Fibroblast of lung (primary cell): Measurements from ENCODE around the gene ASTL. TPM values are rescaled to one million over a fixed set of nuclear protein-coding genes. Genes with fewer than 3 reads are reported as not detected.

ENCODE experiments used
- DNase-seq, 2 donors: peaks; one replicate each; pipeline versions ENCODE4 v3.0.0 to v3.0.0-alpha.2; 2010; ENCODE audit warnings: low read depth in 2 of 2
- H2AFZ ChIP-seq: 2 replicates; pipeline ENCODE4 v1.5.1; 2012; ENCODE audit warnings: low read length, control low read depth, inconsistent platforms
- H3K27ac ChIP-seq: 2 replicates; pipeline ENCODE4 v1.5.1; 2011; ENCODE audit warnings: low read length, control low read depth; ENCODE audit not compliant: insufficient read depth
- H3K27me3 ChIP-seq: 2 replicates; pipeline ENCODE4 v1.5.1; 2011; ENCODE audit warnings: mild to moderate bottlenecking, low read length; ENCODE audit not compliant: control insufficient read depth, insufficient read depth
- H3K36me3 ChIP-seq: 2 replicates; pipeline ENCODE4 v1.5.1; 2011; ENCODE audit warnings: low read length; ENCODE audit not compliant: control insufficient read depth, insufficient read depth
- H3K4me1 ChIP-seq: 2 replicates; pipeline ENCODE4 v1.5.1; 2011; ENCODE audit warnings: low read length; ENCODE audit not compliant: control insufficient read depth, insufficient read depth; ENCODE audit errors: extremely low read depth
- H3K4me2 ChIP-seq: 2 replicates; pipeline ENCODE4 v1.5.1; 2011; ENCODE audit warnings: low read length, control low read depth; ENCODE audit not compliant: insufficient read depth; ENCODE audit errors: extremely low read depth
- H3K4me3 ChIP-seq, 4 experiments: fragments of 200-600 bp in 1 of 4; sonication (generic) in 1 of 4; replicated peaks in 1 of 4; 2 replicates each; pipeline ENCODE4 v1.5.1; 2011 to 2016; ENCODE audit warnings: low read length in 4 of 4, low read depth in 3 of 4, mild to moderate bottlenecking in 3 of 4, control low read depth in 2 of 4, inconsistent platforms in 1 of 4, mixed read lengths in 1 of 4; ENCODE audit not compliant: insufficient read depth in 1 of 4; ENCODE audit errors: control extremely low read depth in 1 of 4
- H3K79me2 ChIP-seq: 2 replicates; pipeline ENCODE4 v1.5.1; 2012; ENCODE audit warnings: mild to moderate bottlenecking, low read length, inconsistent platforms; ENCODE audit not compliant: control insufficient read depth, insufficient read depth
- H3K9ac ChIP-seq: 2 replicates; pipeline ENCODE4 v1.5.1; 2011; ENCODE audit warnings: mild to moderate bottlenecking, low read length, control low read depth; ENCODE audit not compliant: insufficient read depth
- H3K9me3 ChIP-seq: 2 replicates; pipeline ENCODE4 v1.5.1; 2012; ENCODE audit warnings: low read depth, low read length; ENCODE audit not compliant: control insufficient read depth, insufficient read depth
- H4K20me1 ChIP-seq: 2 replicates; pipeline ENCODE4 v1.5.1; 2011; ENCODE audit warnings: low read length; ENCODE audit not compliant: control insufficient read depth, insufficient read depth; ENCODE audit errors: extremely low read depth
- CTCF ChIP-seq, 2 donors: IDR thresholded peaks in 1 of 2; conservative IDR thresholded peaks in 1 of 2; 1 replicate in 1 of 2; 2 replicates in 1 of 2; pipeline ENCODE4 v1.5.1; 2011 to 2012; ENCODE audit warnings: low read length in 2 of 2, control low read depth in 1 of 2, inconsistent platforms in 1 of 2, low read depth in 1 of 2, mild to moderate bottlenecking in 1 of 2
- EZH2 ChIP-seq: IDR thresholded peaks from 2 replicates; pipeline ENCODE4 v1.5.1; 2012; ENCODE audit warnings: low read length, control low read depth, mild to moderate bottlenecking; ENCODE audit errors: missing control alignments
- polyA plus RNA-seq, 2 donors: library from polyadenylated mRNA; depleted of rRNA in 1 of 2; stranded (reverse) in 1 of 2; unstranded in 1 of 2; fragments of >200 nt; gene quantifications; 2 replicates each; pipeline ENCODE4 v1.2.1, GENCODE V29; 2011 to 2012; ENCODE audit warnings: missing spikeins in 1 of 2
- total RNA-seq: library from RNA; depleted of rRNA; stranded (reverse); fragments of >200 nt; gene quantifications from 2 replicates; pipeline ENCODE4 v1.2.1, GENCODE V29; 2014

Gene ASTL
- total and polyA plus RNA-seq, 2 donors (not counting 1 experiment from before 2014, with no cell fraction given), result not detected

- no peak for DNase-seq
- no peak overlapping the region for H3K4me2 ChIP-seq
- H3K4me3 ChIP-seq, result no peak overlapping the region
- TF ChIP-seq CTCF (conservative IDR thresholded peaks at IDR 0.05 in 1 of 2, IDR thresholded peaks at IDR 0.05 in 1 of 2; ENCODE audit: low read depth in 1 of 2, low read length in 2 of 2), result no peak
- TF ChIP-seq EZH2, result no peak
- H3K79me2 ChIP-seq, result no peaks in the 10 kb centered on the region
- H4K20me1 ChIP-seq, result no peaks in the 10 kb centered on the region
- no peaks in the 10 kb centered on the region for H3K4me1 ChIP-seq
- no peaks in the 10 kb centered on the region for H3K36me3 ChIP-seq
- no peak overlapping the region for H3K9ac ChIP-seq
- H3K27ac ChIP-seq, result no peak overlapping the region
- H3K27me3 ChIP-seq, result peaks cover 18% of the 10 kb centered on the region
- no peaks in the 10 kb centered on the region for H3K9me3 ChIP-seq
- H2AFZ ChIP-seq, result no peak overlapping the region
Observed at GRCh38 chr2:96124406-96125265, 13.7 kb downstream of the ASTL start.

- Histone ChIP-seq H3K4me2 (no peak overlapping the region), H3K9me3 (no peaks in the 10 kb centered on the region), H3K79me2 (no peaks in the 10 kb centered on the region), H3K27ac (no peak overlapping the region), H3K4me1 (no peaks in the 10 kb centered on the region), H3K9ac (no peak overlapping the region), H4K20me1 (no peaks in the 10 kb centered on the region), H2AFZ (no peak overlapping the region), H3K27me3 (peaks cover 21% of the 10 kb centered on the region), H3K4me3 (no peak overlapping the region), H3K36me3 (no peaks in the 10 kb centered on the region)
- DNase-seq, result no peak
- TF ChIP-seq CTCF (conservative IDR thresholded peaks at IDR 0.05 in 1 of 2, IDR thresholded peaks at IDR 0.05 in 1 of 2; ENCODE audit: low read depth in 1 of 2, low read length in 2 of 2), result no peak
- no peak for TF ChIP-seq EZH2
Observed at GRCh38 chr2:96123936-96124335, 14.4 kb downstream of the ASTL start.

- Histone ChIP-seq H3K9me3 (no peaks in the 10 kb centered on the region), H3K9ac (no peak overlapping the region), H3K36me3 (no peaks in the 10 kb centered on the region), H3K4me1 (no peaks in the 10 kb centered on the region), H3K4me2 (no peak overlapping the region), H3K27ac (no peak overlapping the region), H3K27me3 (peaks cover 24% of the 10 kb centered on the region), H4K20me1 (no peaks in the 10 kb centered on the region), H2AFZ (no peak overlapping the region), H3K4me3 (no peak overlapping the region), H3K79me2 (no peaks in the 10 kb centered on the region)
- no peak for DNase-seq
- no peak for TF ChIP-seq CTCF (conservative IDR thresholded peaks at IDR 0.05 in 1 of 2, IDR thresholded peaks at IDR 0.05 in 1 of 2; ENCODE audit: low read depth in 1 of 2, low read length in 2 of 2)
- no peak for TF ChIP-seq EZH2
Observed at GRCh38 chr2:96123290-96123689, 15.0 kb downstream of the ASTL start.
